ENCODE data around the gene DCP1A.
"Not testable (repeated sequence)": the region's sequence is repeated elsewhere in the genome, so short reads cannot be mapped to it uniquely, and the experiment has no call there.

Gene DCP1A

GRCh38 chr3:53303549-53303948, 43.8 kb downstream of the DCP1A start:
- DNase-seq (ENCODE audit: low read depth): no peak
- no peak overlapping the region for H3K4me3 ChIP-seq (ENCODE audit: low read length)
- TF ChIP-seq CTCF (conservative IDR thresholded peaks at IDR 0.05; ENCODE audit: low read length): no peak

- H3K4me3 ChIP-seq (ENCODE audit: low read length): no peak overlapping the region
- no peak for DNase-seq (ENCODE audit: low read depth)
- TF ChIP-seq CTCF (conservative IDR thresholded peaks at IDR 0.05; ENCODE audit: low read length): no peak
These were observed 46.5 kb downstream of the DCP1A start for GRCh38 chr3:53300826-53301225.

- TF ChIP-seq CTCF (conservative IDR thresholded peaks at IDR 0.05; ENCODE audit: low read length): peak; percentile 94
- H3K4me3 ChIP-seq (ENCODE audit: low read length): not testable (repeated sequence)
- peak; percentile 66 for DNase-seq (ENCODE audit: low read depth)
These were observed 47.7 kb downstream of the DCP1A start for GRCh38 chr3:53299611-53300023.

- H3K4me3 ChIP-seq (ENCODE audit: low read length): no peak overlapping the region
- no peak for DNase-seq (ENCODE audit: low read depth)
- TF ChIP-seq CTCF (conservative IDR thresholded peaks at IDR 0.05; ENCODE audit: low read length): no peak
These were observed 51.9 kb downstream of the DCP1A start for GRCh38 chr3:53295410-53295809.

GRCh38 chr3:53293867-53294266, 53.5 kb downstream of the DCP1A start:
- no peak overlapping the region for H3K4me3 ChIP-seq (ENCODE audit: low read length)
- no peak for TF ChIP-seq CTCF (conservative IDR thresholded peaks at IDR 0.05; ENCODE audit: low read length)
- no peak for DNase-seq (ENCODE audit: low read depth)

GRCh38 chr3:53288214-53288613, 59.1 kb downstream of the DCP1A start:
- no peak for TF ChIP-seq CTCF (conservative IDR thresholded peaks at IDR 0.05; ENCODE audit: low read length)
- no peak for DNase-seq (ENCODE audit: low read depth)
- H3K4me3 ChIP-seq (ENCODE audit: low read length): no peak overlapping the region

- TF ChIP-seq CTCF (conservative IDR thresholded peaks at IDR 0.05; ENCODE audit: low read length): no peak
- H3K4me3 ChIP-seq (ENCODE audit: low read length): no peak overlapping the region
- DNase-seq (ENCODE audit: low read depth): peak; percentile 38
These were observed 60.2 kb downstream of the DCP1A start for GRCh38 chr3:53287131-53287629.
